Measurements from ENCODE around the gene MYOZ3.

GRCh38 chr5:150690760-150691159, 29.7 kb downstream of the MYOZ3 start:
- TF ChIP-seq EZH2 (IDR thresholded peaks at IDR 0.05; ENCODE audit: low read length, unreplicated experiment) (no peak), CTCF (conservative IDR thresholded peaks at IDR 0.05; ENCODE audit: low read depth, low read length) (no peak), EZH2phosphoT487 (IDR thresholded peaks at IDR 0.05; ENCODE audit: borderline replicate concordance, low read length) (no peak)

Measured in PC-3 (cell line).